IMR-90 (cell line): ENCODE results near the gene RAD51B. TPM values are rescaled to one million over a fixed set of nuclear protein-coding genes. Genes with fewer than 3 reads are reported as not detected.

ENCODE experiments used
- ATAC-seq: fragments of 200-7000 bp; cut with Tn5 transposase; 2 replicates; pipeline ENCODE4 v1.9.1; 2020; ENCODE audit warnings: low read depth, mild to moderate bottlenecking, moderate library complexity
- BruUV-seq: library from RNA; stranded (reverse); fragments of 400-500 nt; replicated peaks from 2 replicates; lab custom pipeline; 2021; lab: Mats Ljungman, UMichigan
- CTCF ChIA-PET: fragments of 300-600 bp; formaldehyde crosslinking; extraction: SDS; loops from one replicate; lab custom pipeline; 2021; ENCODE audit warnings: antibody characterized with exemption; lab: Yijun Ruan, JAX
- POLR2A ChIA-PET: fragments of 300-600 bp; sonication (Branson Sonifier 250); formaldehyde crosslinking; loops from one replicate; lab custom pipeline; 2022; ENCODE audit warnings: antibody characterized with exemption; ENCODE audit not compliant: unreplicated experiment; lab: Charles Lee
- DNase-seq: peaks from one replicate; pipeline ENCODE4 v3.0.0; 2013
- H2AFZ ChIP-seq: replicated peaks from 2 replicates; pipeline ENCODE3; 2013; ENCODE audit warnings: low read length, mild to moderate bottlenecking; ENCODE audit not compliant: poor library complexity
- H2AK5ac ChIP-seq: 2 replicates; pipeline ENCODE4 v1.6.1; 2013; ENCODE audit warnings: low read depth, low read length, inconsistent platforms
- H2AK9ac ChIP-seq: replicated peaks from 2 replicates; pipeline ENCODE3; 2013; ENCODE audit warnings: mild to moderate bottlenecking, low read depth, low read length, moderate library complexity; ENCODE audit not compliant: poor library complexity
- H2BK120ac ChIP-seq: 2 replicates; pipeline ENCODE4 v1.6.1; 2013; ENCODE audit warnings: low read depth, low read length, inconsistent platforms
- H2BK15ac ChIP-seq: 3 replicates; pipeline ENCODE4 v1.6.1; 2013; ENCODE audit warnings: low read depth, low read length, inconsistent platforms
- H2BK20ac ChIP-seq: 2 replicates; pipeline ENCODE4 v1.6.1; 2013; ENCODE audit warnings: low read depth, mild to moderate bottlenecking, inconsistent platforms, low read length, moderate library complexity
- H2BK5ac ChIP-seq: 2 replicates; pipeline ENCODE4 v1.6.1; 2013; ENCODE audit warnings: mild to moderate bottlenecking, low read depth, low read length, inconsistent platforms; ENCODE audit not compliant: poor library complexity, severe bottlenecking
- H3K14ac ChIP-seq: replicated peaks from 2 replicates; pipeline ENCODE4 v1.6.1; 2013; ENCODE audit warnings: low read depth, low read length, inconsistent platforms
- H3K18ac ChIP-seq: 2 replicates; pipeline ENCODE4 v1.6.1; 2013; ENCODE audit warnings: low read depth, low read length, control low read depth
- H3K23ac ChIP-seq: 2 replicates; pipeline ENCODE4 v1.6.1; 2013; ENCODE audit warnings: low read depth, low read length, inconsistent platforms
- H3K27ac ChIP-seq: 2 replicates; pipeline ENCODE4 v1.5.1; 2013; ENCODE audit warnings: mild to moderate bottlenecking, control low read depth, low read length; ENCODE audit not compliant: insufficient read depth
- H3K27me3 ChIP-seq: 2 replicates; pipeline ENCODE4 v1.6.1; 2013; ENCODE audit warnings: low read length; ENCODE audit not compliant: control insufficient read depth, insufficient read depth
- H3K36me3 ChIP-seq: 2 replicates; pipeline ENCODE4 v1.6.1; 2013; ENCODE audit warnings: low read length, mixed read lengths; ENCODE audit not compliant: control insufficient read depth, insufficient read depth
- H3K4ac ChIP-seq: 2 replicates; pipeline ENCODE4 v1.6.1; 2013; ENCODE audit warnings: low read depth, low read length, inconsistent platforms
- H3K4me1 ChIP-seq: 2 replicates; pipeline ENCODE4 v1.6.1; 2013; ENCODE audit warnings: low read length, mixed read lengths; ENCODE audit not compliant: control insufficient read depth, insufficient read depth
- H3K4me2 ChIP-seq: 2 replicates; pipeline ENCODE4 v1.6.1; 2013; ENCODE audit warnings: low read depth, mild to moderate bottlenecking, control low read depth, low read length, moderate library complexity
- H3K4me3 ChIP-seq: 2 replicates; pipeline ENCODE4 v1.5.1; 2013; ENCODE audit warnings: low read depth, mild to moderate bottlenecking, control low read depth, low read length, moderate library complexity; ENCODE audit not compliant: insufficient read depth
- H3K56ac ChIP-seq: 2 replicates; pipeline ENCODE4 v1.6.1; 2013; ENCODE audit warnings: low read length, inconsistent platforms; ENCODE audit not compliant: insufficient read depth; ENCODE audit errors: extremely low read depth
- H3K79me1 ChIP-seq, 2 experiments: 2 replicates each; pipeline ENCODE4 v1.6.1; 2013; ENCODE audit warnings: low read length in 2 of 2, inconsistent platforms in 1 of 2, low read depth in 1 of 2
- H3K9ac ChIP-seq: 2 replicates; pipeline ENCODE4 v1.6.1; 2013; ENCODE audit warnings: low read depth, low read length, control low read depth
- H3K9me1 ChIP-seq: 2 replicates; pipeline ENCODE4 v1.6.1; 2013; ENCODE audit warnings: low read length, inconsistent platforms; ENCODE audit not compliant: insufficient read depth
- H3K9me3 ChIP-seq: 2 replicates; pipeline ENCODE4 v1.6.1; 2013; ENCODE audit warnings: low read length; ENCODE audit not compliant: control insufficient read depth, insufficient read depth
- H4K20me1 ChIP-seq: 2 replicates; pipeline ENCODE4 v1.6.1; 2013; ENCODE audit warnings: low read length, inconsistent platforms; ENCODE audit not compliant: insufficient read depth
- H4K5ac ChIP-seq: 2 replicates; pipeline ENCODE4 v1.6.1; 2013; ENCODE audit warnings: mild to moderate bottlenecking, low read depth, low read length, control low read depth
- H4K8ac ChIP-seq, 2 experiments: 2 replicates each; pipeline ENCODE4 v1.6.1; 2013; ENCODE audit warnings: low read depth in 2 of 2, low read length in 2 of 2, control low read depth in 1 of 2, inconsistent platforms in 1 of 2
- H4K91ac ChIP-seq: 2 replicates; pipeline ENCODE4 v1.6.1; 2013; ENCODE audit warnings: low read depth, low read length, inconsistent platforms; ENCODE audit not compliant: insufficient read depth
- CHD1 ChIP-seq: IDR thresholded peaks from 2 replicates; pipeline ENCODE4 v1.6.1; 2012; ENCODE audit warnings: low read depth, low read length, improper control_type of control experiment
- MXI1 ChIP-seq: IDR thresholded peaks from 2 replicates; pipeline ENCODE4 v1.6.1; 2012; ENCODE audit warnings: low read depth, mild to moderate bottlenecking, low read length, moderate library complexity, borderline replicate concordance
- RAD21 ChIP-seq: IDR thresholded peaks from 2 replicates; pipeline ENCODE4 v1.6.1; 2012; ENCODE audit warnings: low read length, improper control_type of control experiment
- RFX5 ChIP-seq: IDR thresholded peaks from 2 replicates; pipeline ENCODE4 v1.8.0; 2012; ENCODE audit warnings: low read depth, mild to moderate bottlenecking, low read length, moderate library complexity
- SMC3 ChIP-seq: fragments of 150-350 bp; IDR thresholded peaks from 2 replicates; pipeline ENCODE4 v1.6.1; 2016; ENCODE audit warnings: low read depth, mild to moderate bottlenecking, antibody characterized with exemption, low read length, moderate library complexity
- WGBS, 2 experiments: methylation state at CpG; one replicate each; pipeline versions ENCODE4 v1.1.5 to v1.1.7; 2013; ENCODE audit warnings: missing lambda C conversion rate in 2 of 2; ENCODE audit not compliant: insufficient read length in 1 of 2; ENCODE audit errors: extremely low coverage in 2 of 2; 5-methylcytosine and 5-hydroxymethylcytosine counted together
- dilution Hi-C: fragments of 300-500 bp; cut with HindIII; formaldehyde crosslinking; loops from one replicate; pipeline ENCODE4 v1.14.3; 2018; ENCODE audit warnings: low sequenced_read_pairs; ENCODE audit not compliant: unreplicated experiment
- in situ Hi-C: fragments of 300-500 bp; cut with MboI; formaldehyde crosslinking; loops from 3 replicates; pipeline ENCODE4 v1.14.3; 2019; ENCODE audit warnings: low sequenced_read_pairs, inconsistent platforms, mixed read lengths
- intact Hi-C: fragments of 100-400 bp; cut with micrococcal nuclease; formaldehyde crosslinking; loops from 2 replicates; pipeline ENCODE4 v1.10.0; 2022
- polyA plus RNA-seq, 3 experiments: library from polyadenylated mRNA; depleted of rRNA; stranded (reverse); fragments of >200 nt; gene quantifications; 2 replicates each; pipeline ENCODE4 v1.2.3, GENCODE V29; 2012; ENCODE audit warnings: low replicate concordance in 1 of 3
- total RNA-seq: library from RNA; depleted of rRNA; stranded (reverse); fragments of >200 nt; gene quantifications from 2 replicates; pipeline ENCODE4 v1.2.3, GENCODE V29; 2012
- TF ChIP-seq, protein P1 (sequence below): fragments of 150-350 bp; IDR thresholded peaks from 2 replicates; pipeline ENCODE4 v1.6.1; 2016; ENCODE audit warnings: low read depth, mild to moderate bottlenecking, low read length, moderate library complexity, borderline replicate concordance

Gene RAD51B
- total and polyA plus RNA-seq, 2 of the 4 experiments (the other 2 are of a cell fraction): 5.1 to 18.8 TPM

DNA sequence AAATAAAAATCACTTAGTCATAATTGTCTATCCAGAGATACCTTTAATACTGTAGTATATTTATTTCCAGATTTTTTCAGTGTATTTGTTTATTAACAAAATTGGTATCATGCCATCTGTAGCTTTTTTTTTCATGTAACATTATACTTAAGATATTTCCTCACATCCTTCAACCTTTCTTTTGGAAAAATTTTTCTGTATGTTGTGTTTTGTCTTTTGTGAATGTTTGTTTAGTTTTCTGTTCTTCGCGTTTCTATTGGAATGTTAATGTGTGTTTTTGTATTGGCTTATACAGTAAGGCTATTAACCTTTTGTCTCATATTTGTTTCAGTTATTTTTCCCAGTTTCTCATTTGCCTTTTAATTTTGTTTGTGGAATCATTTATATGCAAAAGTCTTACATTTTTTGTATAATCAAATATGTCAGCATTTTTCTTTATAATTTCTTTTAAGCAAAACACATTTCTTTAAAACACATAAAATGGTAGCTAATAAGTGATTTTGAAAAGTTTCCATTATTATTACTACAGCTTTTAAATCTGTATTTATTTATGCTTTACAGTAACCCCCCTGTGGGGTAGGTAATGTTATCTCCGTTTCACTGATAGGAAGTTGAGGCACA, 433.7 kb downstream of the RAD51B start:
- H2BK5ac ChIP-seq: no peak overlapping the region
- in situ Hi-C loops (loop anchor here (10.0 kb wide), 1 partner anchor 322 kb away; no protein-coding TSS in a partner anchor), intact Hi-C loops (no loop called here), dilution Hi-C loops (no loop called here)
- no peak overlapping the region for H2AK5ac ChIP-seq
- H2BK120ac ChIP-seq: no peak overlapping the region
- H3K23ac ChIP-seq: no peak overlapping the region
- TF ChIP-seq RAD21 (no peak), SMC3 (no peak), RFX5 (no peak), MXI1 (no peak), CHD1 (no peak)
- TF ChIP-seq, protein P1, sequence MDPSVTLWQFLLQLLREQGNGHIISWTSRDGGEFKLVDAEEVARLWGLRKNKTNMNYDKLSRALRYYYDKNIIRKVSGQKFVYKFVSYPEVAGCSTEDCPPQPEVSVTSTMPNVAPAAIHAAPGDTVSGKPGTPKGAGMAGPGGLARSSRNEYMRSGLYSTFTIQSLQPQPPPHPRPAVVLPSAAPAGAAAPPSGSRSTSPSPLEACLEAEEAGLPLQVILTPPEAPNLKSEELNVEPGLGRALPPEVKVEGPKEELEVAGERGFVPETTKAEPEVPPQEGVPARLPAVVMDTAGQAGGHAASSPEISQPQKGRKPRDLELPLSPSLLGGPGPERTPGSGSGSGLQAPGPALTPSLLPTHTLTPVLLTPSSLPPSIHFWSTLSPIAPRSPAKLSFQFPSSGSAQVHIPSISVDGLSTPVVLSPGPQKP: no peak
- no peak overlapping the region for H3K27ac ChIP-seq
- H3K56ac ChIP-seq: no peak overlapping the region
- H4K8ac ChIP-seq: no peak overlapping the region
- no peak overlapping the region for H3K4me2 ChIP-seq
- ChIA-PET CTCF (no interaction called here), POLR2A (no interaction called here)
- no CpG with 5 or more reads among the region's 3 CpGs for WGBS, 2 experiments
- no peaks in the 10 kb centered on the region for H3K27me3 ChIP-seq
- no peak overlapping the region for H3K4me3 ChIP-seq
- H2BK20ac ChIP-seq: no peak overlapping the region
- H4K91ac ChIP-seq: no peak overlapping the region
- H3K9me3 ChIP-seq: no peaks in the 10 kb centered on the region
- no peak overlapping the region for H2AK9ac ChIP-seq
- H4K20me1 ChIP-seq: no peaks in the 10 kb centered on the region
- H3K9ac ChIP-seq: no peak overlapping the region
- peaks cover 8% of the 10 kb centered on the region for H3K9me1 ChIP-seq
- H3K36me3 ChIP-seq: no peaks in the 10 kb centered on the region
- H4K5ac ChIP-seq: no peak overlapping the region
- DNase-seq (no peak), ATAC-seq (no peak)
- peaks cover 3 to 13% of the 10 kb centered on the region in 2 experiments; a peak in 2 of 4 replicates for H3K79me1 ChIP-seq
- H3K4ac ChIP-seq: no peak overlapping the region
- H3K14ac ChIP-seq: no peak overlapping the region
- H3K18ac ChIP-seq: no peak overlapping the region
- H2BK15ac ChIP-seq: no peak overlapping the region
- H3K4me1 ChIP-seq: peaks cover 20% of the 10 kb centered on the region
- BruUV-seq: no TSS peak
- no peak overlapping the region for H2AFZ ChIP-seq
